Measurements from ENCODE around the gene PPM1J. TPM values are rescaled to one million over a fixed set of nuclear protein-coding genes. Genes with fewer than 3 reads are reported as not detected.
"Not testable (repeated sequence)": the region's sequence is repeated elsewhere in the genome, so short reads cannot be mapped to it uniquely, and the experiment has no call there.

Gene PPM1J
- total RNA-seq, 4 donors from 2014 or later = 0.42 to 3.6 (median 2.3) TPM

DNA sequence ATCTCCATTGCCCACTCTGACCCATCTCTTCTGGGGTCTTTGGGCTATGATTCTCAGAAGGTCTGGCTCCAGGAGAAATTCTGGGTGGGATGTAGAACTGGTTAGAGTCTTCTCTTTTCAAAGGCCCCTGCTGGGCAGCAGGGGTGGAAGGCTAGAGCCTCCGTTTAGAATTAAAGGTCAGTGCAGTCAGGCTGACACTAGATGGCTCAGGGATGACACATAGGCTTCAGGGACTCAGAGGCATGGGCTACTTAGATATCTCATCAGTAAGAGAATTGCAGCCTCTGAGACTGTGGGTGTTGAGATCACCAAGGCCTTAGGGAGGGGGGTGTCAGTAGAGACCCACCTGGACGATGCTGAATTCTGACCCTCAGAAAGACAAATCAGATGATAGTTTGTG, 12.6 kb upstream of the PPM1J start:
- Histone ChIP-seq H3K9me3 (no peaks in the 10 kb centered on the region), H3K4me3 (no peak overlapping the region), H3K27me3 (peaks cover 0 to 8% (median 0%) of the 10 kb centered on the region in 4 donors), H3K36me3 (no peaks in the 10 kb centered on the region), H3K27ac (replicated peaks in 1 of 4) (no peak overlapping the region), H3K4me1 (peaks cover 3 to 5% (median 3%) of the 10 kb centered on the region in 4 donors)
- intact Hi-C loops (cut with DNase I) = no loop called here
- 51% methylated on average over 2 of the region's 2 CpGs for WGBS
- DNase-seq (ENCODE audit: extremely low spot score) = no peak
- TF ChIP-seq POLR2AphosphoS5 (IDR thresholded peaks at IDR 0.05) (no peak), POLR2A (IDR thresholded peaks at IDR 0.05; ENCODE audit: low read depth) (no peak)
- TF ChIP-seq, protein P1, sequence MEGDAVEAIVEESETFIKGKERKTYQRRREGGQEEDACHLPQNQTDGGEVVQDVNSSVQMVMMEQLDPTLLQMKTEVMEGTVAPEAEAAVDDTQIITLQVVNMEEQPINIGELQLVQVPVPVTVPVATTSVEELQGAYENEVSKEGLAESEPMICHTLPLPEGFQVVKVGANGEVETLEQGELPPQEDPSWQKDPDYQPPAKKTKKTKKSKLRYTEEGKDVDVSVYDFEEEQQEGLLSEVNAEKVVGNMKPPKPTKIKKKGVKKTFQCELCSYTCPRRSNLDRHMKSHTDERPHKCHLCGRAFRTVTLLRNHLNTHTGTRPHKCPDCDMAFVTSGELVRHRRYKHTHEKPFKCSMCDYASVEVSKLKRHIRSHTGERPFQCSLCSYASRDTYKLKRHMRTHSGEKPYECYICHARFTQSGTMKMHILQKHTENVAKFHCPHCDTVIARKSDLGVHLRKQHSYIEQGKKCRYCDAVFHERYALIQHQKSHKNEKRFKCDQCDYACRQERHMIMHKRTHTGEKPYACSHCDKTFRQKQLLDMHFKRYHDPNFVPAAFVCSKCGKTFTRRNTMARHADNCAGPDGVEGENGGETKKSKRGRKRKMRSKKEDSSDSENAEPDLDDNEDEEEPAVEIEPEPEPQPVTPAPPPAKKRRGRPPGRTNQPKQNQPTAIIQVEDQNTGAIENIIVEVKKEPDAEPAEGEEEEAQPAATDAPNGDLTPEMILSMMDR (IDR thresholded peaks at IDR 0.05) = no peak

DNA sequence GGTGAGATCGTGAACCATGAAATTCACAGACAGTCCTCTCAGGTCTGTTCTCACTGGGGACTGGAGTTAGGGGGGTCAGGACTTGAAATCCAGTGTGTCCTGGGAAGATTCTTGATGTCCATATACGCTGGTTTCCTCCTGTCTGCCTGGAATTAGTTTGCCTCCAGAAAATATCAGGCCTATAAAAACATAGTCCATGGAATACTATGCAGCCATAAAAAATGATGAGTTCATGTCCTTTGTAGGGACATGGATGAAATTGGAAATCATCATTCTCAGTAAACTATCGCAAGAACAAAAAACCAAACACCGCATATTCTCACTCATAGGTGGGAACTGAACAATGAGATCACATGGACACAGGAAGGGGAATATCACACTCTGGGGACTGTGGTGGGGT, 9.1 kb upstream of the PPM1J start:
- peaks cover 3 to 12% (median 10%) of the 10 kb centered on the region in 4 donors for H3K4me1 ChIP-seq
- peaks cover 0 to 26% (median 0%) of the 10 kb centered on the region in 4 donors for H3K27me3 ChIP-seq
- WGBS = 93% methylated on average over 4 of the region's 4 CpGs
- H3K4me3 ChIP-seq; intact Hi-C loops (cut with DNase I); H3K9me3 ChIP-seq; H3K27ac ChIP-seq (replicated peaks in 1 of 4); DNase-seq (ENCODE audit: extremely low spot score); H3K36me3 ChIP-seq: not testable (repeated sequence)

DNA sequence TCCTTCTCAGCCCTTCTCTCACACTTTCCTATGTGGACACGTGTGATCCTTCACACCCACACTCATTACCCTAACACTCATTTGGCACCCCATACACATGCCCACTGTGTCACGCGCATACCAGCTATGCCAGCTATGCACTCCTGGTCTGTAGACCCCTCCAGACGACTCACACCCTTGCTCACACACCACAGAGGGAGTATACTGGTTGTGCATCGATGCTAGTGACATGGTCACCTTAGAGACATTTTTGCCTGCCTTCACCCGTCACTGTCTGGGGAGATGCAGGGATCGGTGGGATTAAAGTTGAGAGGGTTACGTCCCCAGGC, 8.3 kb upstream of the PPM1J start:
- Histone ChIP-seq H3K27ac (replicated peaks in 1 of 4) (no peak overlapping the region), H3K4me3 (no peak overlapping the region), H3K27me3 (peaks cover 0 to 32% (median 0%) of the 10 kb centered on the region in 4 donors), H3K9me3 (no peaks in the 10 kb centered on the region), H3K4me1 (peaks cover 5 to 20% (median 17%) of the 10 kb centered on the region in 4 donors), H3K36me3 (no peaks in the 10 kb centered on the region)
- no peak for DNase-seq (ENCODE audit: extremely low spot score)
- no peak for TF ChIP-seq POLR2A (IDR thresholded peaks at IDR 0.05; ENCODE audit: low read depth)
- TF ChIP-seq, protein P1 (IDR thresholded peaks at IDR 0.05) = no peak
- TF ChIP-seq POLR2AphosphoS5 (IDR thresholded peaks at IDR 0.05) = no peak
- no peak for TF ChIP-seq EP300 (IDR thresholded peaks at IDR 0.05)
- intact Hi-C loops (cut with DNase I) = no loop called here
- 81% methylated on average over 8 of the region's 8 CpGs for WGBS

DNA sequence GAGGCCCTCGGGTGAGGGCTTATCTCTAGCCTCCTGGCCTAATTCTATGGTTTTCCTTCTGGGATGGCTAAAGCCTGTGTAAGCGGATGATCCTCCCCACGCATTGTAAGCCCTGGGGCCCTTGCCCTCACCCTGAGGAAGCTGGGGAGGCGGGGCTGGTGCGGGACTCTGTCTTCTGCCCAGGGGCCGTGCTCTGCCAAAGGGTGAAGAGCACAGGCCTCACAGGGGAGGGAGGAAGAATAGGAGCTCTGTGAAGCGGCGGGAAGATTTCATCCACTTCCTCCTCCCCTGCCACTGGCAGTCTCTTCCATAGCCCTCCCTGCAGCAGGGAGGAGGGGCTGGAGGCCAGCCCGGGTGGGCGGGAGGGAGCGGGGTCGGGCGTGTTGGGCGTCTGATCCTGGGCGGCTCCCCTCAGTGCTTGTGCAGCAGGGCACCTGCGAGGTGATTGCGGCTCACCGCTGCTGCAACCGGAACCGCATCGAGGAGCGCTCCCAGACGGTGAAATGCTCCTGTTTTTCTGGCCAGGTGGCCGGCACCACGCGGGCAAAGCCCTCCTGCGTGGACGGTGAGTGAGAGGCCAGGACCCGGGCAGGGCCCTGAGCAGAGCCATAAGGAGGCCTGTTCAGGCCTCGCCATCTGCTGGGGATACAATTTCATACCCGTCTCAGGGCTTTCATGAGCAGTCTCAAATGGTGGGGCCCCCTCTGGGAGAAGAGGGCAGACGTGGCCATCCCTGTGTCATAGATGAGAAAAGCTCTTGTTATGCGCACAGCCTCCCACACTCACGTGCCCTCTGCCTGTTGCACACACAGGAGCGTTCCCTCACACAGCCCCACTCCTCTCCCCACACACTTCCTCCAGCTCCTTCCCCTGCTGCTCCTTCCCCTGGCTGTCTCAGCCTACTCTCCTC, 7.7 kb upstream of the PPM1J start:
- H3K4me1 ChIP-seq = peaks cover 5 to 23% (median 18%) of the 10 kb centered on the region in 4 donors
- intact Hi-C loops (cut with DNase I) = no loop called here
- H3K27me3 ChIP-seq = peaks cover 0 to 32% (median 0%) of the 10 kb centered on the region in 4 donors
- no peaks in the 10 kb centered on the region for H3K9me3 ChIP-seq
- no peak for TF ChIP-seq POLR2AphosphoS5 (IDR thresholded peaks at IDR 0.05)
- TF ChIP-seq POLR2A (IDR thresholded peaks at IDR 0.05; ENCODE audit: low read depth) = no peak
- TF ChIP-seq, protein P1 (IDR thresholded peaks at IDR 0.05) = no peak
- TF ChIP-seq EP300 (IDR thresholded peaks at IDR 0.05) = no peak
- H3K4me3 ChIP-seq = peak overlapping the region; percentile 28 to 44 (median 31)
- H3K27ac ChIP-seq (replicated peaks in 1 of 4) = no peak overlapping the region
- 45% methylated on average over 20 of the region's 35 CpGs for WGBS
- no peak for DNase-seq (ENCODE audit: extremely low spot score)
- no peaks in the 10 kb centered on the region for H3K36me3 ChIP-seq

- Histone ChIP-seq H3K36me3 (no peaks in the 10 kb centered on the region), H3K27me3 (peaks cover 0 to 32% (median 0%) of the 10 kb centered on the region in 4 donors), H3K4me3 (peak overlapping the region in 1 of 4 donors; percentile 32), H3K27ac (replicated peaks in 1 of 4) (no peak overlapping the region), H3K4me1 (peaks cover 5 to 23% (median 18%) of the 10 kb centered on the region in 4 donors), H3K9me3 (no peaks in the 10 kb centered on the region)
- no peak for DNase-seq (ENCODE audit: extremely low spot score)
- WGBS = 84% methylated on average over 6 of the region's 10 CpGs
- TF ChIP-seq, protein P1 (IDR thresholded peaks at IDR 0.05) = no peak
- TF ChIP-seq POLR2A (IDR thresholded peaks at IDR 0.05; ENCODE audit: low read depth) = no peak
- TF ChIP-seq EP300 (IDR thresholded peaks at IDR 0.05) = no peak
- TF ChIP-seq POLR2AphosphoS5 (IDR thresholded peaks at IDR 0.05) = no peak
- intact Hi-C loops (cut with DNase I) = no loop called here
Observed at GRCh38 chr1:112721966-112722524, 6.9 kb upstream of the PPM1J start.

- DNase-seq (ENCODE audit: extremely low spot score); H3K4me3 ChIP-seq; H3K9me3 ChIP-seq; intact Hi-C loops (cut with DNase I); H3K36me3 ChIP-seq; H3K27ac ChIP-seq (replicated peaks in 1 of 4): not testable (repeated sequence)
- peaks cover 0 to 32% (median 0%) of the 10 kb centered on the region in 4 donors for H3K27me3 ChIP-seq
- peaks cover 5 to 27% (median 18%) of the 10 kb centered on the region in 4 donors for H3K4me1 ChIP-seq
- 97% methylated on average over 2 of the region's 2 CpGs for WGBS
Observed at GRCh38 chr1:112721294-112721693, 6.2 kb upstream of the PPM1J start.

Data from esophagus muscularis mucosa (tissue), 4 donors.